Neural cell (in vitro differentiated cells): ENCODE measurements around the gene DCTD. TPM values are rescaled to one million over a fixed set of nuclear protein-coding genes. Genes with fewer than 3 reads are reported as not detected.

Experiments
- H2AFZ ChIP-seq: fragments of 200-600, 300-800 bp; sonication (generic), shearing (Covaris generic); 2 replicates; pipeline ENCODE4 v1.6.0; 2014; ENCODE audit warnings: low read depth, mild to moderate bottlenecking, antibody characterized with exemption, low read length, moderate library complexity
- H3F3A ChIP-seq: fragments of 200-600 bp; shearing (Covaris generic); 2 replicates; pipeline ENCODE4 v1.6.1; 2016; ENCODE audit warnings: mild to moderate bottlenecking, moderate library complexity, mixed read lengths, antibody characterized with exemption, low read length; ENCODE audit not compliant: insufficient read depth, poor library complexity, severe bottlenecking
- H3K27ac ChIP-seq: fragments of 200-600, 300-800 bp; sonication (generic), shearing (Covaris generic); 2 replicates; pipeline ENCODE4 v1.5.1; 2014; ENCODE audit warnings: mild to moderate bottlenecking, low read length, moderate library complexity
- H3K27me3 ChIP-seq: fragments of 300-800, 200-600 bp; sonication (generic), shearing (Covaris generic); 2 replicates; pipeline ENCODE4 v1.6.0; 2014; ENCODE audit warnings: mild to moderate bottlenecking, low read depth, low read length, moderate library complexity; ENCODE audit not compliant: insufficient read depth
- H3K36me3 ChIP-seq: fragments of 300-800, 200-600 bp; sonication (generic), shearing (Covaris generic); 2 replicates; pipeline ENCODE4 v1.5.1; 2014; ENCODE audit warnings: mild to moderate bottlenecking, antibody characterized with exemption, low read length, moderate library complexity; ENCODE audit not compliant: insufficient read depth
- H3K4me2 ChIP-seq: fragments of 300-800, 200-600 bp; sonication (generic), shearing (Covaris generic); 2 replicates; pipeline ENCODE4 v1.6.0; 2014; ENCODE audit warnings: mild to moderate bottlenecking, low read length
- H3K4me3 ChIP-seq: fragments of 300-800, 200-600 bp; sonication (generic), shearing (Covaris generic); 2 replicates; pipeline ENCODE4 v1.5.1; 2014; ENCODE audit warnings: mild to moderate bottlenecking, low read length, moderate library complexity
- H3K79me2 ChIP-seq: fragments of 200-600 bp; shearing (Covaris generic); replicated peaks from 2 replicates; pipeline ENCODE4 v1.6.0; 2014; ENCODE audit warnings: mild to moderate bottlenecking, low read length, moderate library complexity; ENCODE audit not compliant: insufficient read depth
- H3K9ac ChIP-seq: fragments of 300-800, 200-600 bp; sonication (generic), shearing (Covaris generic); 2 replicates; pipeline ENCODE4 v1.6.1; 2016; ENCODE audit warnings: mild to moderate bottlenecking, low read length, mixed read lengths
- H3K9me2 ChIP-seq: fragments of 200-600 bp; shearing (Covaris generic); 2 replicates; pipeline ENCODE4 v1.6.1; 2016; ENCODE audit warnings: mild to moderate bottlenecking, low read length, mixed read lengths; ENCODE audit not compliant: insufficient read depth
- H3K9me3 ChIP-seq: fragments of 200-600, 300-800 bp; sonication (generic), shearing (Covaris generic); 2 replicates; pipeline ENCODE4 v1.6.1; 2016; ENCODE audit warnings: mild to moderate bottlenecking, mixed run types, low read length, moderate library complexity, mixed read lengths
- H4K20me1 ChIP-seq: fragments of 200-600 bp; shearing (Covaris generic); 2 replicates; pipeline ENCODE4 v1.6.1; 2016; ENCODE audit warnings: mild to moderate bottlenecking, mixed run types; ENCODE audit not compliant: insufficient read depth
- EP300 ChIP-seq: fragments of 450-650 bp; conservative IDR thresholded peaks from 2 replicates; pipeline ENCODE4 v1.6.1; 2014; ENCODE audit warnings: antibody characterized with exemption, mild to moderate bottlenecking, moderate library complexity; ENCODE audit not compliant: poor library complexity, severe bottlenecking
- EZH2 ChIP-seq: fragments of 200-600, 300-800 bp; shearing (Covaris generic), sonication (generic); IDR thresholded peaks from 2 replicates; pipeline ENCODE4 v1.6.1; 2014; ENCODE audit warnings: antibody characterized with exemption, low read length, borderline replicate concordance, mild to moderate bottlenecking; ENCODE audit not compliant: insufficient read depth, poor library complexity, severe bottlenecking
- MXI1 ChIP-seq: fragments of 450-650 bp; conservative IDR thresholded peaks from 2 replicates; pipeline ENCODE4 v1.6.1; 2014; ENCODE audit warnings: antibody characterized with exemption, mild to moderate bottlenecking; ENCODE audit not compliant: poor library complexity, severe bottlenecking
- POLR2AphosphoS5 ChIP-seq: IDR thresholded peaks from 2 replicates; pipeline ENCODE4 v1.6.1; 2012
- RAD21 ChIP-seq: fragments of 450-650 bp; conservative IDR thresholded peaks from 2 replicates; pipeline ENCODE4 v1.6.1; 2014; ENCODE audit warnings: antibody characterized with exemption, mild to moderate bottlenecking, moderate library complexity
- REST ChIP-seq: IDR thresholded peaks from 2 replicates; pipeline ENCODE4 v1.6.1; 2012; ENCODE audit warnings: borderline replicate concordance
- SMC3 ChIP-seq: fragments of 450-650 bp; conservative IDR thresholded peaks from 2 replicates; pipeline ENCODE4 v1.6.1; 2014; ENCODE audit warnings: antibody characterized with exemption, mild to moderate bottlenecking, moderate library complexity; ENCODE audit not compliant: poor library complexity
- TAF1 ChIP-seq: IDR thresholded peaks from 2 replicates; pipeline ENCODE4 v1.6.1; 2012; ENCODE audit warnings: low read depth
- polyA plus RNA-seq: library from polyadenylated mRNA; depleted of rRNA; stranded (reverse); fragments of >200 nt; gene quantifications from 2 replicates; pipeline ENCODE4 v1.2.3, GENCODE V29; 2014
- TF ChIP-seq, protein P1 (sequence below): fragments of 450-650 bp; IDR thresholded peaks from 2 replicates; pipeline ENCODE4 v1.5.1; 2014; ENCODE audit warnings: antibody characterized with exemption, mild to moderate bottlenecking, moderate library complexity; ENCODE audit not compliant: poor library complexity, severe bottlenecking

Gene DCTD
- polyA plus RNA-seq, 1 donor from 2014 or later, result 26.4 TPM

GRCh38 chr4:182883351-182883750 is 33.8 kb downstream of the DCTD start:
- no peaks in the 10 kb centered on the region for H3K79me2 ChIP-seq
- no peaks in the 10 kb centered on the region for H3K27me3 ChIP-seq
- no peak overlapping the region for H3K27ac ChIP-seq
- no peaks in the 10 kb centered on the region for H3F3A ChIP-seq
- no peaks in the 10 kb centered on the region for H3K9me2 ChIP-seq
- H3K4me3 ChIP-seq, result no peak overlapping the region
- no peak overlapping the region for H3K9ac ChIP-seq
- H3K36me3 ChIP-seq, result no peaks in the 10 kb centered on the region
- no peaks in the 10 kb centered on the region for H4K20me1 ChIP-seq
- TF ChIP-seq SMC3, result no peak
- TF ChIP-seq TAF1, result no peak
- TF ChIP-seq RAD21, result no peak
- TF ChIP-seq, protein P1, sequence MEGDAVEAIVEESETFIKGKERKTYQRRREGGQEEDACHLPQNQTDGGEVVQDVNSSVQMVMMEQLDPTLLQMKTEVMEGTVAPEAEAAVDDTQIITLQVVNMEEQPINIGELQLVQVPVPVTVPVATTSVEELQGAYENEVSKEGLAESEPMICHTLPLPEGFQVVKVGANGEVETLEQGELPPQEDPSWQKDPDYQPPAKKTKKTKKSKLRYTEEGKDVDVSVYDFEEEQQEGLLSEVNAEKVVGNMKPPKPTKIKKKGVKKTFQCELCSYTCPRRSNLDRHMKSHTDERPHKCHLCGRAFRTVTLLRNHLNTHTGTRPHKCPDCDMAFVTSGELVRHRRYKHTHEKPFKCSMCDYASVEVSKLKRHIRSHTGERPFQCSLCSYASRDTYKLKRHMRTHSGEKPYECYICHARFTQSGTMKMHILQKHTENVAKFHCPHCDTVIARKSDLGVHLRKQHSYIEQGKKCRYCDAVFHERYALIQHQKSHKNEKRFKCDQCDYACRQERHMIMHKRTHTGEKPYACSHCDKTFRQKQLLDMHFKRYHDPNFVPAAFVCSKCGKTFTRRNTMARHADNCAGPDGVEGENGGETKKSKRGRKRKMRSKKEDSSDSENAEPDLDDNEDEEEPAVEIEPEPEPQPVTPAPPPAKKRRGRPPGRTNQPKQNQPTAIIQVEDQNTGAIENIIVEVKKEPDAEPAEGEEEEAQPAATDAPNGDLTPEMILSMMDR, result no peak
- TF ChIP-seq POLR2AphosphoS5, result no peak
- TF ChIP-seq MXI1, result no peak
- no peak for TF ChIP-seq EP300
- TF ChIP-seq REST, result no peak
- TF ChIP-seq EZH2, result no peak
- no peak overlapping the region for H2AFZ ChIP-seq
- H3K4me2 ChIP-seq, result no peak overlapping the region
- peaks cover 5% of the 10 kb centered on the region for H3K9me3 ChIP-seq

DNA sequence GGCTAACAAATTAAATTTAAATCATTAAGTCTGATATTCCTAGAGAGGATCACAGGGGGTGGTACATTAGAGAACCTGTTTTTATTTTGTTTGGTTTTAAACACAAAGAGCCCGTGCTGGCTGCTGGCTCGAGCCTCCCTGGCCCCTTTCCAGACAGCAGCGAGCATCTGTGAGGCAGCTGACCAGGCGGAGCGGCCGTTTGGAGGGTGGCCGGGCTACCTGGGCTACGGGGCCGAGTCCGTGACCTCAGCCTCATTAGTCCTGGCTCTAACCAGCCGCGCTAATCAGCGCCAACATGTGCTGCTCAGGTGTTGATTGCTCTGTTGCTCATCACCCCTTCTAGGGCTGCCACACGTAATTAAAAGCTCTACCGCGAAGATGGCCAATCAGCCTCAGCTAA is 35.3 kb downstream of the DCTD start:
- H3K4me3 ChIP-seq, result no peak overlapping the region
- H3F3A ChIP-seq, result no peaks in the 10 kb centered on the region
- no peaks in the 10 kb centered on the region for H3K79me2 ChIP-seq
- peaks cover 5% of the 10 kb centered on the region for H3K9me3 ChIP-seq
- no peaks in the 10 kb centered on the region for H3K36me3 ChIP-seq
- no peaks in the 10 kb centered on the region for H3K9me2 ChIP-seq
- no peak overlapping the region for H3K4me2 ChIP-seq
- H3K27me3 ChIP-seq, result no peaks in the 10 kb centered on the region
- H3K9ac ChIP-seq, result no peak overlapping the region
- no peak overlapping the region for H2AFZ ChIP-seq
- TF ChIP-seq EZH2 (no peak), RAD21 (no peak), POLR2AphosphoS5 (no peak), TAF1 (no peak), MXI1 (no peak), EP300 (no peak), SMC3 (no peak), REST (no peak)
- TF ChIP-seq, protein P1, result no peak
- H3K27ac ChIP-seq, result no peak overlapping the region
- H4K20me1 ChIP-seq, result no peaks in the 10 kb centered on the region
